ENCODE data around the gene INPP5F. TPM values are rescaled to one million over a fixed set of nuclear protein-coding genes. Genes with fewer than 3 reads are reported as not detected.

Gene INPP5F
- total and polyA plus RNA-seq, 10 of the 15 experiments (the other 5 are each of a cell fraction or from before 2014, with no cell fraction given): 6.0 to 49.3 (median 34.3) TPM

DNA sequence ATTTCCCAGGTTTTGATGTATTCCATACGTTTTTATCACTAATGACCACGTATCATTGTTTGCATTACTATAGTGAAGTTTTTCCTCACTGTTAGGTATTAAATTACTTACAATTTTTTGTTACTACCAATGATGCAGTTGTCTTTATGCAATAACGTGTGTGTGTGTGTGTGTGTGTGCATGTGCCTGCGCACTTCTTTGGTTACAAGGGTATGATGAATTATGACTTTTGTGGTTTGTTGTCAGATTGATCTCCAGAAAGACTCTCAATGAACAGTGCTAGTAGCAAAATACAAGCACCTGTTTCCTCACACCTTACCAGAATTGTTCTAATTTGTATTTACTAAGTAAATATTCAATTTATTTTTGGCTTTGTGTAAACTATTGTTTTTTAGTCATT, 95.3 kb downstream of the INPP5F start:
- no peak overlapping the region for H3K4me2 ChIP-seq (ENCODE audit: control insufficient read depth, insufficient read depth)
- no TSS peak for BruUV-seq (replicated peaks)
- H3K36me3 ChIP-seq (ENCODE audit: control insufficient read depth in 2 of 2, insufficient read depth in 2 of 2, low read length in 1 of 2): peaks cover 0 to 7% of the 10 kb centered on the region in 2 experiments; a peak in 3 of 4 replicates
- POLR2A ChIA-PET: no interaction called here
- SMC1A ChIA-PET (ENCODE audit: uncharacterized antibody, unreplicated experiment): interaction anchor here (2.0 to 2.3 kb wide), 2 partner anchors 10 to 70 kb away, joined by 6 read pairs; no protein-coding TSS in a partner anchor
- no peak overlapping the region for H3K9ac ChIP-seq (ENCODE audit: control insufficient read depth, insufficient read depth, low read length)
- H3K4me1 ChIP-seq (ENCODE audit: control insufficient read depth, insufficient read depth, low read length): no peaks in the 10 kb centered on the region
- WGBS (ENCODE audit: insufficient coverage, insufficient replicate concordance, low lambda C conversion rate, missing lambda C conversion rate): 63% methylated on average over 4 of the region's 4 CpGs
- intact Hi-C loops (cut with micrococcal nuclease; ENCODE audit: unreplicated experiment): no loop called here
- RAD21 ChIA-PET (ENCODE audit: unreplicated experiment): no interaction called here
- no peak overlapping the region for H3K27ac ChIP-seq (ENCODE audit: control insufficient read depth, insufficient read depth)
- H2AFZ ChIP-seq (ENCODE audit: control insufficient read depth, low read depth, low read length): no peak overlapping the region
- TF ChIP-seq ZZZ3 (IDR thresholded peaks at IDR 0.05; ENCODE audit: control insufficient read depth, insufficient read length, low read depth) (no peak), EGR1 (IDR thresholded peaks at IDR 0.05; ENCODE audit: borderline replicate concordance in 1 of 2, low read depth in 2 of 2, low read length in 2 of 2) (no peak)
- no peaks in the 10 kb centered on the region for H3K79me2 ChIP-seq (ENCODE audit: control insufficient read depth, insufficient read depth, low read length)
- H3K4me3 ChIP-seq: no peak overlapping the region
- H4K20me1 ChIP-seq (ENCODE audit: control insufficient read depth, insufficient read depth): no peaks in the 10 kb centered on the region
- DNase-seq (ENCODE audit: low read depth, low spot score) (no peak), FAIRE-seq (no peak), ATAC-seq (no peak)
- CTCF ChIA-PET: interaction anchor here (1.1 kb wide), 1 partner anchor 134 kb away, joined by 3 read pairs; no protein-coding TSS in a partner anchor
- no peaks in the 10 kb centered on the region for H3K27me3 ChIP-seq (replicated peaks in 1 of 2; ENCODE audit: control insufficient read depth in 2 of 2, insufficient read depth in 2 of 2, low read length in 1 of 2)
- H3K9me3 ChIP-seq (replicated peaks; ENCODE audit: control insufficient read depth, insufficient read depth, low read length): no peaks in the 10 kb centered on the region
- in situ Hi-C loops (cut with MboI): no loop called here

DNA sequence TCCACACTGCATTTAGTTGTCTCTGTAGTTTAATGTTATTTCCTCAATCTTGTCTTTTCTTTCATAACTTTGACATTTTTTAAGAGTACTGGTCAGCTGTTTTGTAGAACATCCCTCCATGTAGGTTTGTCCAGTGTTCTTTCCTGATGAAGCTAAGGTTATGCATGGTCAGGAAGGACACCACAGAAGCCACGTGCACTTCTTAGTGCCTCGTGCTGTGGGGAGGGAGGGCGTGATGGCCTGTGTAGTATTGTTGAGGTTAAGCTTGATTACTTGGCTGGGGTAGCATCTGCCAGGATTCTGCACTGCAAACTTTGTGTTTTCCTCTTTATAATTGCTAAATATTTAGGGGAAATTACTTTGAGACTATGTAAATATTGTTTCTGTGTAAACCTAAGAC, 98.4 kb downstream of the INPP5F start:
- no peaks in the 10 kb centered on the region for H3K4me1 ChIP-seq (ENCODE audit: control insufficient read depth, insufficient read depth, low read length)
- 70% methylated on average over 3 of the region's 3 CpGs for WGBS (ENCODE audit: insufficient coverage, insufficient replicate concordance, low lambda C conversion rate, missing lambda C conversion rate)
- no peak overlapping the region for H3K9ac ChIP-seq (ENCODE audit: control insufficient read depth, insufficient read depth, low read length)
- POLR2A ChIA-PET: no interaction called here
- no TSS peak for BruUV-seq (replicated peaks)
- H3K4me3 ChIP-seq: no peak overlapping the region
- RAD21 ChIA-PET (ENCODE audit: unreplicated experiment): no interaction called here
- H3K4me2 ChIP-seq (ENCODE audit: control insufficient read depth, insufficient read depth): no peak overlapping the region
- FAIRE-seq (no peak), DNase-seq (ENCODE audit: low read depth, low spot score) (no peak), ATAC-seq (no peak)
- H2AFZ ChIP-seq (ENCODE audit: control insufficient read depth, low read depth, low read length): no peak overlapping the region
- intact Hi-C loops (cut with micrococcal nuclease; ENCODE audit: unreplicated experiment) (no loop called here), in situ Hi-C loops (cut with MboI) (no loop called here)
- CTCF ChIA-PET: interaction anchor here (1.6 kb wide), 1 partner anchor 74 kb away, joined by 3 read pairs; no protein-coding TSS in a partner anchor
- SMC1A ChIA-PET (ENCODE audit: uncharacterized antibody, unreplicated experiment): no interaction called here
- no peaks in the 10 kb centered on the region for H3K9me3 ChIP-seq (replicated peaks; ENCODE audit: control insufficient read depth, insufficient read depth, low read length)
- H3K79me2 ChIP-seq (ENCODE audit: control insufficient read depth, insufficient read depth, low read length): no peaks in the 10 kb centered on the region
- H3K27me3 ChIP-seq (replicated peaks in 1 of 2; ENCODE audit: control insufficient read depth in 2 of 2, insufficient read depth in 2 of 2, low read length in 1 of 2): no peaks in the 10 kb centered on the region
- H4K20me1 ChIP-seq (ENCODE audit: control insufficient read depth, insufficient read depth): no peaks in the 10 kb centered on the region
- peaks cover 4% of the 10 kb centered on the region in 2 experiments for H3K36me3 ChIP-seq (ENCODE audit: control insufficient read depth in 2 of 2, insufficient read depth in 2 of 2, low read length in 1 of 2)
- TF ChIP-seq, protein P1, sequence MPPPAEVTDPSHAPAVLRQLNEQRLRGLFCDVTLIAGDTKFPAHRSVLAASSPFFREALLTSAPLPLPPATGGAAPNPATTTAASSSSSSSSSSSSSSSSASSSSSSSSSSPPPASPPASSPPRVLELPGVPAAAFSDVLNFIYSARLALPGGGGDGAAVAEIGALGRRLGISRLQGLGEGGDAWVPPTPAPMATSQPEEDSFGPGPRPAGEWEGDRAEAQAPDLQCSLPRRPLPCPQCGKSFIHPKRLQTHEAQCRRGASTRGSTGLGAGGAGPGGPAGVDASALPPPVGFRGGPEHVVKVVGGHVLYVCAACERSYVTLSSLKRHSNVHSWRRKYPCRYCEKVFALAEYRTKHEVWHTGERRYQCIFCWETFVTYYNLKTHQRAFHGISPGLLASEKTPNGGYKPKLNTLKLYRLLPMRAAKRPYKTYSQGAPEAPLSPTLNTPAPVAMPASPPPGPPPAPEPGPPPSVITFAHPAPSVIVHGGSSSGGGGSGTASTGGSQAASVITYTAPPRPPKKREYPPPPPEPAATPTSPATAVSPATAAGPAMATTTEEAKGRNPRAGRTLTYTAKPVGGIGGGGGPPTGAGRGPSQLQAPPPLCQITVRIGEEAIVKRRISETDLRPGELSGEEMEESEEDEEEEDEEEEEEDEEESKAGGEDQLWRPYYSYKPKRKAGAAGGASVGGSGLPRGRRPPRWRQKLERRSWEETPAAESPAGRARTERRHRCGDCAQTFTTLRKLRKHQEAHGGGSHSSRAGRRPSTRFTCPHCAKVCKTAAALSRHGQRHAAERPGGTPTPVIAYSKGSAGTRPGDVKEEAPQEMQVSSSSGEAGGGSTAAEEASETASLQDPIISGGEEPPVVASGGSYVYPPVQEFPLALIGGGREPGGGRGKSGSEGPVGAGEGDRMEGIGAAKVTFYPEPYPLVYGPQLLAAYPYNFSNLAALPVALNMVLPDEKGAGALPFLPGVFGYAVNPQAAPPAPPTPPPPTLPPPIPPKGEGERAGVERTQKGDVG (CRISPR knock-in tag; IDR thresholded peaks at IDR 0.05): no peak
- no peak overlapping the region for H3K27ac ChIP-seq (ENCODE audit: control insufficient read depth, insufficient read depth)
